ENCODE results near the gene PPFIA2.

GRCh38 chr12:81626406-81626805 lies 132.7 kb downstream of the PPFIA2 start:
- no peak for TF ChIP-seq CTCF (IDR thresholded peaks at IDR 0.05)
- TF ChIP-seq POLR2AphosphoS5 (IDR thresholded peaks at IDR 0.05): no peak
